HepG2 (cell line): ENCODE measurements around the gene UQCR11. TPM values are rescaled to one million over a fixed set of nuclear protein-coding genes. Genes with fewer than 3 reads are reported as not detected.
A peak's percentile ranks its signal among the peaks of the same experiment; 100 is the strongest.

Experiments
- AKAP8 ChIP-seq: sonication (generic); formaldehyde crosslinking; IDR thresholded peaks from 2 replicates; pipeline ENCODE4 v1.5.1; 2020; ENCODE audit warnings: mild to moderate bottlenecking, missing genetic modification reagents
- BORCS8-MEF2B ChIP-seq: sonication (generic); formaldehyde crosslinking; IDR thresholded peaks from 2 replicates; pipeline ENCODE4 v1.8.0; 2022; ENCODE audit warnings: mild to moderate bottlenecking, missing genetic modification reagents
- EEA1 ChIP-seq: sonication (generic); formaldehyde crosslinking; IDR thresholded peaks from 2 replicates; pipeline ENCODE4 v1.5.1; 2020; ENCODE audit warnings: mild to moderate bottlenecking, missing genetic modification reagents, borderline replicate concordance
- ETV5 ChIP-seq: IDR thresholded peaks from 2 replicates; pipeline ENCODE4 v1.6.1; 2018; ENCODE audit warnings: missing biosample characterization, missing genetic modification reagents, inconsistent platforms, borderline replicate concordance
- GLMP ChIP-seq: sonication (generic); formaldehyde crosslinking; IDR thresholded peaks from 2 replicates; pipeline ENCODE4 v1.9.0; 2021; ENCODE audit warnings: missing genetic modification reagents, mild to moderate bottlenecking, borderline replicate concordance
- HOXA7 ChIP-seq: sonication (generic); formaldehyde crosslinking; IDR thresholded peaks from 2 replicates; pipeline ENCODE4 v1.8.1; 2022; ENCODE audit warnings: mild to moderate bottlenecking, missing genetic modification reagents, moderate library complexity
- JARID2 ChIP-seq: sonication (generic); formaldehyde crosslinking; IDR thresholded peaks from 2 replicates; pipeline ENCODE4 v1.8.1; 2023; ENCODE audit warnings: missing genetic modification reagents, inconsistent platforms; ENCODE audit not compliant: insufficient replicate concordance
- KDM1A ChIP-seq: IDR thresholded peaks from 2 replicates; pipeline ENCODE4 v1.6.1; 2016; ENCODE audit warnings: missing compliant biosample characterization
- KLF9 ChIP-seq: IDR thresholded peaks from 2 replicates; pipeline ENCODE4 v1.6.1; 2016; ENCODE audit warnings: low read depth
- RFX5 ChIP-seq: IDR thresholded peaks from 2 replicates; pipeline ENCODE4 v1.6.1; 2011; ENCODE audit warnings: low read depth, low read length, improper control_type of control experiment
- YEATS4 ChIP-seq: sonication (generic); formaldehyde crosslinking; IDR thresholded peaks from 2 replicates; pipeline ENCODE4 v1.4.0; 2020; ENCODE audit warnings: missing genetic modification reagents, borderline replicate concordance
- ZBTB7B ChIP-seq: sonication (generic); formaldehyde crosslinking; IDR thresholded peaks from 2 replicates; pipeline ENCODE4 v1.4.0; 2020; ENCODE audit warnings: missing genetic modification reagents
- ZC3H13 ChIP-seq: sonication (generic); formaldehyde crosslinking; IDR thresholded peaks from 2 replicates; pipeline ENCODE4 v1.8.1; 2023; ENCODE audit warnings: mild to moderate bottlenecking, missing genetic modification reagents, moderate library complexity
- ZFP36 ChIP-seq: fragments of 150-350 bp; IDR thresholded peaks from 2 replicates; pipeline ENCODE4 v1.6.1; 2018; ENCODE audit warnings: borderline replicate concordance, low read length, low read depth; ENCODE audit not compliant: partially characterized antibody
- ZMYM3 ChIP-seq: sonication (generic); formaldehyde crosslinking; IDR thresholded peaks from 2 replicates; pipeline ENCODE4 v1.5.1; 2020; ENCODE audit warnings: mild to moderate bottlenecking, missing genetic modification reagents
- ZNF12 ChIP-seq: sonication (generic); formaldehyde crosslinking; IDR thresholded peaks from 2 replicates; pipeline ENCODE4 v1.5.0; 2020; ENCODE audit warnings: missing genetic modification reagents
- ZNF180 ChIP-seq: sonication (generic); formaldehyde crosslinking; IDR thresholded peaks from 2 replicates; pipeline ENCODE4 v1.4.0; 2020; ENCODE audit warnings: low read depth, missing genetic modification reagents, borderline replicate concordance
- ZNF383 ChIP-seq: sonication (generic); formaldehyde crosslinking; IDR thresholded peaks from 2 replicates; pipeline ENCODE4 v1.4.0; 2020; ENCODE audit warnings: missing genetic modification reagents, mild to moderate bottlenecking, borderline replicate concordance
- ZNF441 ChIP-seq: sonication (generic); formaldehyde crosslinking; IDR thresholded peaks from 2 replicates; pipeline ENCODE4 v1.7.0; 2021; ENCODE audit warnings: missing genetic modification reagents, borderline replicate concordance
- ZNF558 ChIP-seq: sonication (generic); formaldehyde crosslinking; IDR thresholded peaks from 2 replicates; pipeline ENCODE4 v1.9.0; 2022; ENCODE audit warnings: mild to moderate bottlenecking, missing genetic modification reagents, borderline replicate concordance
- ZNF562 ChIP-seq: sonication (generic); formaldehyde crosslinking; IDR thresholded peaks from 2 replicates; pipeline ENCODE4 v1.8.0; 2022; ENCODE audit warnings: missing genetic modification reagents, borderline replicate concordance
- ZNF652 ChIP-seq: IDR thresholded peaks from 2 replicates; pipeline ENCODE4 v1.6.1; 2016; ENCODE audit warnings: low read depth, borderline replicate concordance
- ZNF839 ChIP-seq: sonication (generic); formaldehyde crosslinking; IDR thresholded peaks from 2 replicates; pipeline ENCODE4 v1.4.0; 2020; ENCODE audit warnings: missing genetic modification reagents, mild to moderate bottlenecking, borderline replicate concordance
- ZNF850 ChIP-seq: sonication (generic); formaldehyde crosslinking; conservative IDR thresholded peaks from 2 replicates; pipeline ENCODE4 v1.9.0; 2021; ENCODE audit warnings: mild to moderate bottlenecking, missing genetic modification reagents
- polyA plus RNA-seq, 8 experiments: library from polyadenylated mRNA; depleted of rRNA in 3 of 8; stranded (reverse) in 7 of 8; unstranded in 1 of 8; fragments of >200 nt; fragmentation: Illumina TruSeq in 4 of 8; extraction: Trizol in 4 of 8; gene quantifications; 2 replicates each; pipeline versions ENCODE4 v1.2.1 to v1.2.3, GENCODE V29; 2011 to 2016; ENCODE audit warnings: low read depth in 4 of 8, missing spikeins in 1 of 8, mixed read lengths in 1 of 8; ENCODE audit not compliant: insufficient read depth in 1 of 8
- total RNA-seq, 5 experiments: library from RNA; depleted of rRNA; stranded (reverse); fragments of >200 nt; fragmentation: Illumina TruSeq; extraction: Trizol; gene quantifications; 2 replicates each; pipeline ENCODE4 v1.2.3, GENCODE V29; 2016; ENCODE audit warnings: low read depth in 1 of 5
- TF ChIP-seq, protein P1 (sequence below): IDR thresholded peaks from 2 replicates; pipeline ENCODE4 v1.6.1; 2016
- TF ChIP-seq, protein P2 (sequence below): sonication (generic); formaldehyde crosslinking; IDR thresholded peaks from 2 replicates; pipeline ENCODE4 v1.8.1; 2022; ENCODE audit warnings: low read depth, mild to moderate bottlenecking, missing genetic modification reagents

UQCR11 gene
- total and polyA plus RNA-seq, 2 of the 13 experiments (the other 11 are each of a cell fraction or from before 2014, with no cell fraction given) = 125 to 214 TPM

DNA sequence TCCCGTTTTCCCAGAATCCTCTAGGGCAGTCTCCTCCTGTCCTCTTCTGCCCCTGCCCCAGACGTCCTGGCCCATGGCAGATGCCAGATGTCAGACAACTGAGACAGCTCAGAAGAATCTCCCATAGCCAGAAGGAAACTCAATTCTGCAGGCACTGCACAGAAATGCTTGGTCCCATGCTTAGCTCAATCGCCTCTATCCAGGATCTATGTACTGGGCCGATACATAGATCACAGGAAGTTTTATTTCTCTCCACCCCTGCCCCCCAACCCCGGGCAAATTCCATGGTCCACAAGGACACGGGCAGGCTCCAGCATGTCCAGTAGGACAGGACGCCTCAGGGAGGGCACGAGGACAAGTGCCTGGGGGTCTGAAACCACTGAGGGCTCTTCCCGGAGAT is 17.4 kb downstream of the UQCR11 start (continued):
- TF ChIP-seq RFX5 (no peak), ZNF383 (CRISPR knock-in tag) (no peak), ZNF652 (CRISPR knock-in tag) (peak; percentile 30; the same call in 1 of the 2 replicates), ZFP36 (no peak), HOXA7 (CRISPR knock-in tag) (no peak), YEATS4 (CRISPR knock-in tag) (no peak), ETV5 (CRISPR knock-in tag) (peak; percentile 45; the same call in 1 of the 2 replicates), ZC3H13 (CRISPR knock-in tag) (no peak), ZNF180 (CRISPR knock-in tag) (no peak), GLMP (no peak), EEA1 (no peak), ZBTB7B (CRISPR knock-in tag) (peak; percentile 66; the same call in 1 of the 2 replicates), ZMYM3 (CRISPR knock-in tag) (no peak), AKAP8 (no peak), ZNF12 (CRISPR knock-in tag) (no peak), KLF9 (CRISPR knock-in tag) (no peak), ZNF441 (CRISPR knock-in tag) (no peak), BORCS8-MEF2B (no peak), ZNF562 (no peak), ZNF558 (CRISPR knock-in tag) (no peak), KDM1A (CRISPR knock-in tag) (no peak), ZNF839 (CRISPR knock-in tag) (no peak), ZNF850 (no peak), JARID2 (CRISPR knock-in tag) (no peak)
- TF ChIP-seq, protein P1, sequence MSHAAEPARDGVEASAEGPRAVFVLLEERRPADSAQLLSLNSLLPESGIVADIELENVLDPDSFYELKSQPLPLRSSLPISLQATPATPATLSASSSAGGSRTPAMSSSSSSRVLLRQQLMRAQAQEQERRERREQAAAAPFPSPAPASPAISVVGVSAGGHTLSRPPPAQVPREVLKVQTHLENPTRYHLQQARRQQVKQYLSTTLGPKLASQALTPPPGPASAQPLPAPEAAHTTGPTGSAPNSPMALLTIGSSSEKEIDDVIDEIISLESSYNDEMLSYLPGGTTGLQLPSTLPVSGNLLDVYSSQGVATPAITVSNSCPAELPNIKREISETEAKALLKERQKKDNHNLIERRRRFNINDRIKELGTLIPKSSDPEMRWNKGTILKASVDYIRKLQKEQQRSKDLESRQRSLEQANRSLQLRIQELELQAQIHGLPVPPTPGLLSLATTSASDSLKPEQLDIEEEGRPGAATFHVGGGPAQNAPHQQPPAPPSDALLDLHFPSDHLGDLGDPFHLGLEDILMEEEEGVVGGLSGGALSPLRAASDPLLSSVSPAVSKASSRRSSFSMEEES (CRISPR knock-in tag) = no peak
- TF ChIP-seq, protein P2, sequence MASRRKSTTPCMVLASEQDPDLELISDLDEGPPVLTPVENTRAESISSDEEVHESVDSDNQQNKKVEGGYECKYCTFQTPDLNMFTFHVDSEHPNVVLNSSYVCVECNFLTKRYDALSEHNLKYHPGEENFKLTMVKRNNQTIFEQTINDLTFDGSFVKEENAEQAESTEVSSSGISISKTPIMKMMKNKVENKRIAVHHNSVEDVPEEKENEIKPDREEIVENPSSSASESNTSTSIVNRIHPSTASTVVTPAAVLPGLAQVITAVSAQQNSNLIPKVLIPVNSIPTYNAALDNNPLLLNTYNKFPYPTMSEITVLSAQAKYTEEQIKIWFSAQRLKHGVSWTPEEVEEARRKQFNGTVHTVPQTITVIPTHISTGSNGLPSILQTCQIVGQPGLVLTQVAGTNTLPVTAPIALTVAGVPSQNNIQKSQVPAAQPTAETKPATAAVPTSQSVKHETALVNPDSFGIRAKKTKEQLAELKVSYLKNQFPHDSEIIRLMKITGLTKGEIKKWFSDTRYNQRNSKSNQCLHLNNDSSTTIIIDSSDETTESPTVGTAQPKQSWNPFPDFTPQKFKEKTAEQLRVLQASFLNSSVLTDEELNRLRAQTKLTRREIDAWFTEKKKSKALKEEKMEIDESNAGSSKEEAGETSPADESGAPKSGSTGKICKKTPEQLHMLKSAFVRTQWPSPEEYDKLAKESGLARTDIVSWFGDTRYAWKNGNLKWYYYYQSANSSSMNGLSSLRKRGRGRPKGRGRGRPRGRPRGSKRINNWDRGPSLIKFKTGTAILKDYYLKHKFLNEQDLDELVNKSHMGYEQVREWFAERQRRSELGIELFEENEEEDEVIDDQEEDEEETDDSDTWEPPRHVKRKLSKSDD = no peak
